ENCODE results near the gene HORMAD2. TPM values are rescaled to one million over a fixed set of nuclear protein-coding genes. Genes with fewer than 3 reads are reported as not detected.

HORMAD2 gene, protein sequence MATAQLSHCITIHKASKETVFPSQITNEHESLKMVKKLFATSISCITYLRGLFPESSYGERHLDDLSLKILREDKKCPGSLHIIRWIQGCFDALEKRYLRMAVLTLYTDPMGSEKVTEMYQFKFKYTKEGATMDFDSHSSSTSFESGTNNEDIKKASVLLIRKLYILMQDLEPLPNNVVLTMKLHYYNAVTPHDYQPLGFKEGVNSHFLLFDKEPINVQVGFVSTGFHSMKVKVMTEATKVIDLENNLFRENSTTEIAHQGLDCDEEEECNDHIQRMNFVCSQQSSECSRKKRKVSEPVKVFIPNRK
- polyA plus RNA-seq (2011; rRNA removed) (not detected in 2 replicates), polyA minus RNA-seq (2011; rRNA and poly(A)+ RNA removed) (not detected in 2 replicates)

GRCh38 chr22:30079952-30080533 is at the start of gene HORMAD2:
TSS of gene HORMAD2 (plus strand) at chr22:30080464. CDS start at chr22:30093953, 13,489 bp downstream.
- H3K4me3 ChIP-seq (ENCODE audit: low read depth, low read length), result no peak within 1 kb of the TSS
- no peaks in the 10 kb centered on the region for H3K36me3 ChIP-seq (ENCODE audit: control insufficient read depth, insufficient read depth, low read length)
- TF ChIP-seq CTCF (IDR thresholded peaks at IDR 0.05; ENCODE audit: insufficient read depth, low read depth, low read length), result no peak
- H3K27me3 ChIP-seq (ENCODE audit: control insufficient read depth, insufficient read depth, low read length), result peaks cover 9% of the 10 kb centered on the region
- ChIA-PET POLR2A (no interaction called here), CTCF (interaction anchor here (0.6 to 1.5 kb wide), 2 partner anchors 9 to 12 kb away, joined by 3 read pairs; no protein-coding TSS in a partner anchor)
- no peak for DNase-seq (ENCODE audit: low read depth)

DNA sequence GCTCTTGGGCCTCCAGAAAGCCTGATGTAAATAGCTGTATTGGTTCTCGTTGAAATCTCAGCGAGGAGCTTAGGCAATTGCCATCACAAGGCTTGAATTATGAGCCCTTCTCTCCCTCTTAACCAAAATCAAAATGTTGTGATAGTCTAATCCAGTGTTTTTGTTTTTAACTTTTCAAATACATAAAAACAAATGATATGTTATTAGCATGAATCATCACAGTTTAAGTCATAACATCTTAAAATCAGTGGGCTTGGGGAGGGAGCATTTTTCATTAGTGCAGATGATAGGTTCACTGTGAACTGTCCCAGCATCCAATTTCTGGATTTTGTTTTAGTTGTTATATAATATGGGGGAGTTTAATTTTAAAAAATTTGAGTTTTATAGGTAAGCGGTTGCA is 48.9 kb upstream of the HORMAD2 start:
- TF ChIP-seq CTCF (IDR thresholded peaks at IDR 0.05; ENCODE audit: insufficient read depth, low read depth, low read length), result no peak
- CTCF ChIA-PET, result interaction anchor here (1.6 to 2.0 kb wide), 2 partner anchors 26 to 57 kb away, joined by 4 to 9 read pairs; no protein-coding TSS in a partner anchor

DNA sequence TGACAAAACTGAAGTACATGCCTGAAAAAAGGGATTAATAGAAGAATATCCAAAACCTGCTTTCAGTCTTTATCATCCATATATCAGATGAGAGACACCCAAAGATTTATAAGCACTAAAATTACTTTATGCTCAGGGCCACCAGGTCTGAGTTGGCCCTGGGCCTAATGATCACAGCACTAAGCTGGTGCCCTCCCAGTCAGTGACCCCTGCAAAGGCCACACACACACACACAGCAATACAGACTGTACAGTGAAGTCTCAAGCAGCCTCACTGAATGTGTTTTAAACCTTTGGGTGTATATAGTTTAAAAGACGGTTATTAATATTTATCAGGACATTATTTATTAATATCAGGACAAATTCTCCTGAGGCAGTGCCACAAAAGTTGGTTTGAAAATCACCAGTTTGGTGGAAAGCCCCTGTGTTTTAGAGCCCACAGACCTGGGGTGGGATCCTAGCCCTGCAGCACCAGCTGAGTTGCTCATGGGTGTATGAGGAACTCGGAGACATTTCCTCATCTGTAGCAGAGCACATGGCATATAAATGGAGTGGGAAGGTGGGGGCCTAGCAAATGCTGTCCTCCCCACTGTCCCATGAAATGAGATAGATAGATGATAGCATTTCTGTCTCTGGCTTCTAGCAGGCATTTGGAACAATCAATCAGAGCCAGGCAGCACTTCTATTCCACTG is 48.4 kb upstream of the HORMAD2 start:
- ChIA-PET POLR2A (no interaction called here), CTCF (interaction anchor here (2.0 kb wide), 1 partner anchor 26 kb away, joined by 9 read pairs; no protein-coding TSS in a partner anchor)
- TF ChIP-seq CTCF (IDR thresholded peaks at IDR 0.05; ENCODE audit: insufficient read depth, low read depth, low read length), result no peak
- H3K4me3 ChIP-seq (ENCODE audit: low read depth, low read length), result no peak overlapping the region
- H3K36me3 ChIP-seq (ENCODE audit: control insufficient read depth, insufficient read depth, low read length), result peaks cover 4% of the 10 kb centered on the region
- DNase-seq (ENCODE audit: low read depth), result no peak
- no peaks in the 10 kb centered on the region for H3K27me3 ChIP-seq (ENCODE audit: control insufficient read depth, insufficient read depth, low read length)

More for the DNA sequence above, 48.9 kb upstream of the HORMAD2 start:
- Histone ChIP-seq H3K4me3 (ENCODE audit: low read depth, low read length) (no peak overlapping the region), H3K36me3 (ENCODE audit: control insufficient read depth, insufficient read depth, low read length) (peaks cover 7% of the 10 kb centered on the region), H3K27me3 (ENCODE audit: control insufficient read depth, insufficient read depth, low read length) (no peaks in the 10 kb centered on the region)
- no peak for DNase-seq (ENCODE audit: low read depth)
- POLR2A ChIA-PET, result no interaction called here

- DNase-seq (ENCODE audit: low read depth), result no peak
- CTCF ChIA-PET, result interaction anchor here (0.5 kb wide), 1 partner anchor 352 kb away, joined by 3 read pairs; no protein-coding TSS in a partner anchor
- POLR2A ChIA-PET, result interaction anchor here (0.7 kb wide), 1 partner anchor 479 kb away, joined by 3 read pairs; the partner anchor contains the start of gene THOC5
- Histone ChIP-seq H3K27me3 (ENCODE audit: control insufficient read depth, insufficient read depth, low read length) (no peaks in the 10 kb centered on the region), H3K36me3 (ENCODE audit: control insufficient read depth, insufficient read depth, low read length) (no peaks in the 10 kb centered on the region), H3K4me3 (ENCODE audit: low read depth, low read length) (no peak overlapping the region)
- no peak for TF ChIP-seq CTCF (IDR thresholded peaks at IDR 0.05; ENCODE audit: insufficient read depth, low read depth, low read length)
These were observed 47.1 kb upstream of the HORMAD2 start for GRCh38 chr22:30033137-30033536.

GRCh38 chr22:30033901-30034300 is 46.4 kb upstream of the HORMAD2 start:
- ChIA-PET CTCF (interaction anchor here (0.5 kb wide), 1 partner anchor 353 kb away, joined by 3 read pairs; no protein-coding TSS in a partner anchor), POLR2A (interaction anchor here (0.7 kb wide), 1 partner anchor 480 kb away, joined by 3 read pairs; the partner anchor contains the start of gene THOC5)

More at GRCh38 chr22:30033901-30034300, 46.4 kb upstream of the HORMAD2 start:
- no peaks in the 10 kb centered on the region for H3K27me3 ChIP-seq (ENCODE audit: control insufficient read depth, insufficient read depth, low read length)
- TF ChIP-seq CTCF (IDR thresholded peaks at IDR 0.05; ENCODE audit: insufficient read depth, low read depth, low read length), result no peak
- no peak overlapping the region for H3K4me3 ChIP-seq (ENCODE audit: low read depth, low read length)
- no peaks in the 10 kb centered on the region for H3K36me3 ChIP-seq (ENCODE audit: control insufficient read depth, insufficient read depth, low read length)
- DNase-seq (ENCODE audit: low read depth), result no peak
